Pancreas (tissue), 10 donors: Measurements from ENCODE around the gene MYCBP2. TPM values are rescaled to one million over a fixed set of nuclear protein-coding genes. Genes with fewer than 3 reads are reported as not detected.

Experiments used
- ATAC-seq, 4 donors: fragments of 200-7000 bp; cut with Tn5 transposase; one replicate each; pipeline versions ENCODE4 v1.8.0 to v1.9.1; 2020; ENCODE audit warnings: mild to moderate bottlenecking in 4 of 4, moderate library complexity in 4 of 4
- DNase-seq, 6 donors: peaks; one replicate each; pipeline ENCODE4 v3.0.0-alpha.2; 2020
- FAIRE-seq: peaks from 2 replicates; lab custom pipeline; 2012; peaks lifted over from hg19 to GRCh38; lab: Jason Lieb, UNC
- H3K27ac ChIP-seq, 4 donors: fragments of 200-600 bp; sonication (generic); 1 replicate in 3 of 4; 2 replicates in 1 of 4; pipeline versions ENCODE4 v1.5.0 to v1.8.0; 2020
- H3K27me3 ChIP-seq, 4 donors: fragments of 200-600 bp; one replicate each; pipeline ENCODE4 v1.8.0; 2021
- H3K36me3 ChIP-seq, 3 donors: fragments of 200-600 bp; sonication (generic) in 1 of 3; one replicate each; pipeline versions ENCODE4 v1.5.0 to v1.8.0; 2020 to 2021
- H3K4me1 ChIP-seq, 3 donors: fragments of 200-600 bp; one replicate each; pipeline ENCODE4 v1.8.0; 2021
- H3K4me3 ChIP-seq, 4 donors: fragments of 200-600 bp; sonication (generic) in 2 of 4; one replicate each; pipeline versions ENCODE4 v1.5.0 to v1.8.0; 2020 to 2021
- H3K9me3 ChIP-seq, 4 donors: fragments of 200-600 bp; one replicate each; pipeline ENCODE4 v1.8.0; 2021
- CTCF ChIP-seq, 4 donors: fragments of 200-600 bp; sonication (generic) in 3 of 4; IDR thresholded peaks; one replicate each; pipeline versions ENCODE4 v1.5.0 to v1.8.0; 2021; ENCODE audit warnings: antibody characterized with exemption in 4 of 4
- WGBS, 2 donors: extraction: QIAGEN DNeasy Blood & Tissue Kit; methylation state at CpG; one replicate each; pipeline ENCODE4 v1.1.7; 2013; 5-methylcytosine and 5-hydroxymethylcytosine counted together
- intact Hi-C, 3 donors: fragments of 100-400 bp; cut with DNase I; formaldehyde crosslinking; loops; one replicate each; pipeline versions ENCODE4 v1.11.1 to v1.14.2; 2022
- polyA plus RNA-seq, 2 donors: library from polyadenylated mRNA; stranded (reverse); fragments of 200-250 nt; gene quantifications; one replicate each; pipeline ENCODE4 v1.2.3, GENCODE V29; 2013
- total RNA-seq, 6 donors: library from RNA; stranded (reverse); fragmentation: NEBNext Ultra II Directional in 4 of 6; extraction: Animal tissue kit (Norgen Biotek cat#: 25700) in 4 of 6; gene quantifications; one replicate each; pipeline versions ENCODE4 v1.2.1 to v1.2.4, GENCODE V29; 2021 to 2023
- donor health status: healthy with polysubstance abuse.
- donor health status: DM: no; HTN: no; CAD: no; lungs with moderate emphysema.
- donor health status: DM: no; HTN: no; CAD: no.
- donor health status: control.
- donor health status: control.
- donor health status: Bipolar disorder and iron deficiency.
- donor health status: DM: yes; HTN: yes; CAD: no.
- donor health status: DM: no; HTN: no; CAD: no.
- donor health status: DM: no; HTN: no; CAD: no.
- donor health status: DM: yes; HTN: yes; CAD: no.

The MYCBP2 gene
- total and polyA plus RNA-seq, 8 donors = 17.6 to 49.1 (median 43.1) TPM

- TF ChIP-seq CTCF (IDR thresholded peaks at IDR 0.05) = no peak
- FAIRE-seq (no peak), ATAC-seq (no peak), DNase-seq (no peak)
- WGBS, 2 donors = 91% methylated on average over 1 of the region's 1 CpG
- Histone ChIP-seq H3K27ac (no peak overlapping the region), H3K27me3 (no peaks in the 10 kb centered on the region), H3K9me3 (no peaks in the 10 kb centered on the region), H3K4me3 (no peak overlapping the region), H3K4me1 (no peaks in the 10 kb centered on the region), H3K36me3 (no peaks in the 10 kb centered on the region)
- intact Hi-C loops = no loop called here
Observed at GRCh38 chr13:77372275-77372674, 45.4 kb upstream of the MYCBP2 start.

- 46 to 58% methylated on average over 2 of the region's 2 CpGs for WGBS, 2 donors
- DNase-seq = no peak
- no peak overlapping the region for H3K4me3 ChIP-seq
- H3K27me3 ChIP-seq = no peaks in the 10 kb centered on the region
- H3K9me3 ChIP-seq = no peaks in the 10 kb centered on the region
- no peak overlapping the region for H3K27ac ChIP-seq
- no peak for FAIRE-seq
- intact Hi-C loops = no loop called here
- TF ChIP-seq CTCF (IDR thresholded peaks at IDR 0.05) = no peak
- ATAC-seq = no peak
- H3K4me1 ChIP-seq = no peaks in the 10 kb centered on the region
- no peaks in the 10 kb centered on the region for H3K36me3 ChIP-seq
Observed at GRCh38 chr13:77370888-77371287, 44.0 kb upstream of the MYCBP2 start.

GRCh38 chr13:77362166-77362565 is 35.3 kb upstream of the MYCBP2 start:
- Histone ChIP-seq H3K4me1 (no peaks in the 10 kb centered on the region), H3K27me3 (no peaks in the 10 kb centered on the region), H3K9me3 (no peaks in the 10 kb centered on the region), H3K36me3 (no peaks in the 10 kb centered on the region), H3K27ac (no peak overlapping the region), H3K4me3 (no peak overlapping the region)
- TF ChIP-seq CTCF (IDR thresholded peaks at IDR 0.05) = no peak
- FAIRE-seq = no peak
- intact Hi-C loops = no loop called here
- no peak for ATAC-seq
- no peak for DNase-seq
- 28 to 46% methylated on average over 1 of the region's 1 CpG for WGBS, 2 donors

- no peak overlapping the region for H3K4me3 ChIP-seq
- no peaks in the 10 kb centered on the region for H3K9me3 ChIP-seq
- DNase-seq = no peak
- H3K4me1 ChIP-seq = no peaks in the 10 kb centered on the region
- no peak for FAIRE-seq
- ATAC-seq = no peak
- no peaks in the 10 kb centered on the region for H3K27me3 ChIP-seq
- 61 to 84% methylated on average over 3 of the region's 3 CpGs for WGBS, 2 donors
- intact Hi-C loops = no loop called here
- no peaks in the 10 kb centered on the region for H3K36me3 ChIP-seq
- TF ChIP-seq CTCF (IDR thresholded peaks at IDR 0.05) = no peak
- H3K27ac ChIP-seq = no peak overlapping the region
Observed at GRCh38 chr13:77360032-77360685, 33.3 kb upstream of the MYCBP2 start.

GRCh38 chr13:77359171-77359570 is 32.3 kb upstream of the MYCBP2 start:
- TF ChIP-seq CTCF (IDR thresholded peaks at IDR 0.05) = no peak

More at GRCh38 chr13:77359171-77359570, 32.3 kb upstream of the MYCBP2 start:
- DNase-seq = no peak
- Histone ChIP-seq H3K27me3 (no peaks in the 10 kb centered on the region), H3K9me3 (no peaks in the 10 kb centered on the region), H3K4me3 (no peak overlapping the region), H3K27ac (no peak overlapping the region), H3K36me3 (no peaks in the 10 kb centered on the region), H3K4me1 (no peaks in the 10 kb centered on the region)
- ATAC-seq = no peak
- WGBS, 2 donors = 52 to 59% methylated on average over 3 of the region's 3 CpGs
- intact Hi-C loops = no loop called here
- no peak for FAIRE-seq
